LNCAP (cell line): ENCODE data around the gene VPS35.

Experiments used
- CTCF ChIP-seq: fragments of 450-650 bp; IDR thresholded peaks from 2 replicates; pipeline ENCODE4 v1.5.1; 2017; ENCODE audit warnings: mild to moderate bottlenecking

The VPS35 gene

GRCh38 chr16:46709469-46710005 lies 20.6 kb upstream of the VPS35 start:
- no peak for TF ChIP-seq CTCF

DNA sequence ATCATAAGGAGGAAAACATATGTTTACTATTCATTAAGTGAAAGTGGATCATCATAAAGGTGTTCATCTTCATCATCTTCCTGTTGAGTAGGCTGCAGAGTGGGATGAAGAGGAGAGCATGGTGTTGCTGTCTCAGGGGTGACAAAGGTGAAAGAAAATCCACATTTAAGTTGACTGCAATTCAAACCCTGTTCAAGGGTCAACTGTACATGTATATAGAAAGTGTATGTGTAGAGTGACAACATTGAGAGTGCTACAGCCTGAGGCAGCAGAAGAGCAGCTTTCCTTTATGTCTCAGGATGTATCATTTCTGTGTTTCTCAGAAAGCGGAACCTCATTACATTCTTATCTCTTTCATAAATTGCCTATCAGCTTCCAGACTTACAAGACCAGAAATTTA lies 17.7 kb upstream of the VPS35 start:
- no peak for TF ChIP-seq CTCF

- no peak for TF ChIP-seq CTCF
Observed at GRCh38 chr16:46702030-46702429, 13.1 kb upstream of the VPS35 start.

DNA sequence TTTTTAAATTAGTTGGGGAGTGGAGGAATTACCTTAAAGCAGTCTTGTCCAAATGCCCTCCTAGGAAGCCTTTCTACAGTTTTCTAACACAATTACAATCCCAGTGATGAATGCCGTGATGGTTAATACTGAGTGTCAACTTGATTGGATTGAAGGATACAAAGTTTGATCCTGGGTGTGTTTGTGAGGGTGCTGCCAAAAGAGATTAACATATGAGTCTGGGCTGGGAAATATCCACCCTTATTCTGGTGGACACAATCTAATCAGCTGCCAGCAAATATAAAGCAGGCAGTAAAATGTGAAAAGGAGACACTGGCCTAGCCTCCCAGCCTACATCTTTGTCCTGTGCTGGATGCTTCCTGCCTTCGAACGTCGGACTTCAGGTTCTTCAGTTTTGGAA lies 12.6 kb upstream of the VPS35 start:
- no peak for TF ChIP-seq CTCF

GRCh38 chr16:46700048-46700447 lies 11.1 kb upstream of the VPS35 start:
- TF ChIP-seq CTCF = no peak

GRCh38 chr16:46696957-46697356 lies 8.0 kb upstream of the VPS35 start:
- TF ChIP-seq CTCF = no peak

GRCh38 chr16:46695937-46696336 lies 7.0 kb upstream of the VPS35 start:
- TF ChIP-seq CTCF = no peak

- TF ChIP-seq CTCF = no peak
Observed at GRCh38 chr16:46693598-46693997, 4.6 kb upstream of the VPS35 start.
